ENCODE results near the gene TIMM44.

DNA sequence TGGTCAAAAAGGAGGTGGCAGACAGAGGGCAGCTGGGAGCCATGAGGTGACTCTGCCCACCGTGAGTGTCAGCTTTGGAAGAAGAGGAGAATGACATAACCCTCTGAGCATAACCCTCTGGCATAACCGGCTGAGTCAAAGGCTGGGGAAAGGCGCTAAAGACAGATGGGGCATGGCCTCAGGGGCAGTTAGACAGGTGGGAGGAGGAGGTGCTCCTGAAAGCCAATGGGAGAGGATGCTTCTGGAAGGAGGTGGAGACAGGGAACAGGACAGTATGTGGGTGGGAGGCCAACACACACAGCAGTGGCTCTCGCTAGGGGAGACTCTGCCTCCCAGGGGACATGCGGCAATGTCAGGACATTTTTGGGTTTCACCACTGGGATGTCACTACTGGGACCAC lies 44.8 kb upstream of the TIMM44 start:
- TF ChIP-seq POLR2A (IDR thresholded peaks at IDR 0.05), result no peak
- TF ChIP-seq, protein P1, sequence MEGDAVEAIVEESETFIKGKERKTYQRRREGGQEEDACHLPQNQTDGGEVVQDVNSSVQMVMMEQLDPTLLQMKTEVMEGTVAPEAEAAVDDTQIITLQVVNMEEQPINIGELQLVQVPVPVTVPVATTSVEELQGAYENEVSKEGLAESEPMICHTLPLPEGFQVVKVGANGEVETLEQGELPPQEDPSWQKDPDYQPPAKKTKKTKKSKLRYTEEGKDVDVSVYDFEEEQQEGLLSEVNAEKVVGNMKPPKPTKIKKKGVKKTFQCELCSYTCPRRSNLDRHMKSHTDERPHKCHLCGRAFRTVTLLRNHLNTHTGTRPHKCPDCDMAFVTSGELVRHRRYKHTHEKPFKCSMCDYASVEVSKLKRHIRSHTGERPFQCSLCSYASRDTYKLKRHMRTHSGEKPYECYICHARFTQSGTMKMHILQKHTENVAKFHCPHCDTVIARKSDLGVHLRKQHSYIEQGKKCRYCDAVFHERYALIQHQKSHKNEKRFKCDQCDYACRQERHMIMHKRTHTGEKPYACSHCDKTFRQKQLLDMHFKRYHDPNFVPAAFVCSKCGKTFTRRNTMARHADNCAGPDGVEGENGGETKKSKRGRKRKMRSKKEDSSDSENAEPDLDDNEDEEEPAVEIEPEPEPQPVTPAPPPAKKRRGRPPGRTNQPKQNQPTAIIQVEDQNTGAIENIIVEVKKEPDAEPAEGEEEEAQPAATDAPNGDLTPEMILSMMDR (IDR thresholded peaks at IDR 0.05), result no peak
